Loucy (cell line): ENCODE data around the gene FARP1.

Experiments used
- CTCF ChIP-seq: fragments of 200-600 bp; sonication (generic); conservative IDR thresholded peaks from 2 replicates; pipeline ENCODE4 v1.5.1; 2014; ENCODE audit warnings: mild to moderate bottlenecking, antibody characterized with exemption, low read length
- EZH2phosphoT487 ChIP-seq: fragments of 200-600 bp; IDR thresholded peaks from 2 replicates; pipeline ENCODE4 v1.6.1; 2018; ENCODE audit warnings: antibody characterized with exemption, mild to moderate bottlenecking, moderate library complexity, borderline replicate concordance

GRCh38 chr13:98372876-98373275 lies 230.0 kb downstream of the FARP1 start:
- no peak for TF ChIP-seq CTCF
- TF ChIP-seq EZH2phosphoT487, result no peak
